Panc1 (cell line): ENCODE results near the gene MOB1B. TPM values are rescaled to one million over a fixed set of nuclear protein-coding genes. Genes with fewer than 3 reads are reported as not detected.
A peak's percentile ranks its signal among the peaks of the same experiment; 100 is the strongest.

Source experiments
- ATAC-seq: fragments of 200-7000 bp; cut with Tn5 transposase; 2 replicates; pipeline ENCODE4 v1.9.1; 2020; ENCODE audit warnings: mild to moderate bottlenecking, moderate library complexity
- BruUV-seq: library from RNA; stranded (reverse); fragments of 400-500 nt; replicated peaks from 2 replicates; lab custom pipeline; 2021; lab: Mats Ljungman, UMichigan
- CTCF ChIA-PET: fragments of 300-600 bp; sonication (Branson Sonifier 250); formaldehyde crosslinking; loops from one replicate; lab custom pipeline; 2022; ENCODE audit warnings: antibody characterized with exemption; lab: Charles Lee
- POLR2A ChIA-PET: fragments of 300-600 bp; sonication (Branson Sonifier 250); formaldehyde crosslinking; loops from one replicate; lab custom pipeline; 2022; ENCODE audit warnings: antibody characterized with exemption; lab: Charles Lee
- DNase-seq: peaks from one replicate; pipeline ENCODE4 v3.0.0-alpha.2; 2010; ENCODE audit warnings: low read depth, low spot score
- H3K27ac ChIP-seq: 2 replicates; pipeline ENCODE4 v1.5.1; 2011; ENCODE audit warnings: mild to moderate bottlenecking, low read length, inconsistent platforms
- H3K27me3 ChIP-seq: fragments of 200-500 bp; sonication (Bioruptor generic); 2 replicates; pipeline ENCODE4 v1.6.0; 2014; ENCODE audit warnings: low read length, inconsistent platforms; ENCODE audit not compliant: control insufficient read depth, insufficient read depth
- H3K36me3 ChIP-seq: fragments of 200-500 bp; sonication (Bioruptor generic); 2 replicates; pipeline ENCODE4 v1.5.1; 2014; ENCODE audit warnings: inconsistent platforms, mild to moderate bottlenecking, low read length, moderate library complexity; ENCODE audit not compliant: control insufficient read depth, insufficient read depth
- H3K4me1 ChIP-seq: 2 replicates; pipeline ENCODE4 v1.5.1; 2011; ENCODE audit warnings: inconsistent platforms, mild to moderate bottlenecking, low read length, moderate library complexity; ENCODE audit not compliant: control insufficient read depth, insufficient read depth
- H3K4me3 ChIP-seq, 2 experiments: 2 replicates each; pipeline ENCODE4 v1.5.1; 2011 to 2012; ENCODE audit warnings: low read depth in 2 of 2, low read length in 2 of 2, mild to moderate bottlenecking in 2 of 2, inconsistent platforms in 1 of 2, moderate library complexity in 1 of 2
- H3K9me3 ChIP-seq: fragments of 200-500 bp; sonication (Bioruptor generic); 2 replicates; pipeline ENCODE4 v1.5.1; 2014; ENCODE audit warnings: low read depth, mild to moderate bottlenecking, inconsistent platforms, low read length, moderate library complexity; ENCODE audit not compliant: control insufficient read depth, insufficient read depth
- POLR2AphosphoS5 ChIP-seq: IDR thresholded peaks from 2 replicates; pipeline ENCODE4 v1.6.1; 2012; ENCODE audit warnings: mild to moderate bottlenecking, low read depth, low read length, moderate library complexity
- SIN3A ChIP-seq: IDR thresholded peaks from 2 replicates; pipeline ENCODE4 v1.6.1; 2012; ENCODE audit warnings: low read depth, mild to moderate bottlenecking, low read length, moderate library complexity, borderline replicate concordance; ENCODE audit not compliant: insufficient read depth
- TCF7L2 ChIP-seq: IDR thresholded peaks from 2 replicates; pipeline ENCODE4 v1.6.1; 2011; ENCODE audit warnings: mild to moderate bottlenecking, low read depth, low read length, inconsistent platforms
- in situ Hi-C: cut with HindIII; loops from 2 replicates; pipeline ENCODE4 v1.10.0; 2016; ENCODE audit warnings: low sequenced_read_pairs, low pct_unique_long_range_greater_than_20kb
- intact Hi-C: fragments of 100-400 bp; cut with micrococcal nuclease; formaldehyde crosslinking; loops from one replicate; pipeline ENCODE4 v1.10.0; 2022; ENCODE audit not compliant: unreplicated experiment
- total RNA-seq: library from RNA; stranded (reverse); gene quantifications from one replicate; pipeline ENCODE4 v1.2.1, GENCODE V29; 2021; ENCODE audit not compliant: unreplicated experiment
- TF ChIP-seq, protein P1 (sequence below), 2 experiments: IDR thresholded peaks; 2 replicates each; pipeline ENCODE4 v1.6.1; 2011 to 2012; ENCODE audit warnings: low read depth in 2 of 2, control low read depth in 1 of 2, low read length in 1 of 2, mild to moderate bottlenecking in 1 of 2, moderate library complexity in 1 of 2; ENCODE audit not compliant: insufficient read depth in 1 of 2
- TF ChIP-seq, protein P2 (sequence below): fragments of 450-650 bp; IDR thresholded peaks from 2 replicates; pipeline ENCODE4 v1.5.1; 2017; ENCODE audit warnings: mild to moderate bottlenecking

Gene MOB1B
- total RNA-seq, 1 experiment from 2014 or later = 20.1 TPM

DNA sequence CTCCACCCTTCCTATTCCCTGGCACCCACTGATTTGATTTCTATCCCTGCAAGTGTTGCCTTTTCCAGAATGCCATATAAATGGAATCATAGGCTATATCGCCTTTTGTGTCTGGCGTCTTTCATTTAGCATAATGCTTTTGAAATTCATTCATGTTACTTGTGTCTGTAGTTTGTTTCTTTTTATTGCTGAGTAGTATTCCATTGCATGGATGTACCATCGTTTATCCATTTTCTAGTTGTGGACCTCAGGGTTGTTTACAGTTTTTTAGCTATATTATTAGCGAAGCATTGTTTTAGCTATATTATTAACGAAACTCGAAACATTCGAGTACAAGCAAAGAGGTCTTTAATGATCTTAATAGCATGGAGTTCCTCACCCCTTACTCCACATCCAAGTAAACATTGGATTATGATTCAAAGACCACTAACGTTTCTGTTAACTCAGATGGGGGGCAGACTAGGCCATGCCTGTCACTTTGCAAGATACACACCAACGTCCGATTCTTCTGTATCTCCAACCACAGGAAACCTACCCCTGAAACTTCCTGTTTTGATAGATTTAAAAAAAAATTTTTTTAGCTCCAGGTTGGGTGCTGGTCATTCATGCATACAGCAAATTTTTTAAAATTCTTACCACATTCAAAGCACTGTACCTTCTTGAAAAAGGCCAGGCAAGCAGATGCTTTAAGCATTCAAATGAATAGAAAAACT lies 92.4 kb downstream of the MOB1B start:
- TSS peak; percentile 70 for BruUV-seq
- ChIA-PET POLR2A (interaction anchor here (0.6 kb wide), 1 partner anchor 11 kb away, joined by 6 read pairs; no protein-coding TSS in a partner anchor), CTCF (no interaction called here)
- Histone ChIP-seq H3K4me3 (peak overlapping the region; percentile 87 to 88), H3K9me3 (no peaks in the 10 kb centered on the region), H3K4me1 (no peaks in the 10 kb centered on the region), H3K27me3 (no peaks in the 10 kb centered on the region), H3K36me3 (peaks cover 2% of the 10 kb centered on the region), H3K27ac (peak overlapping the region; percentile 87)
- ATAC-seq (no peak), DNase-seq (no peak)
- intact Hi-C loops (no loop called here), in situ Hi-C loops (no loop called here)
- TF ChIP-seq, protein P1, sequence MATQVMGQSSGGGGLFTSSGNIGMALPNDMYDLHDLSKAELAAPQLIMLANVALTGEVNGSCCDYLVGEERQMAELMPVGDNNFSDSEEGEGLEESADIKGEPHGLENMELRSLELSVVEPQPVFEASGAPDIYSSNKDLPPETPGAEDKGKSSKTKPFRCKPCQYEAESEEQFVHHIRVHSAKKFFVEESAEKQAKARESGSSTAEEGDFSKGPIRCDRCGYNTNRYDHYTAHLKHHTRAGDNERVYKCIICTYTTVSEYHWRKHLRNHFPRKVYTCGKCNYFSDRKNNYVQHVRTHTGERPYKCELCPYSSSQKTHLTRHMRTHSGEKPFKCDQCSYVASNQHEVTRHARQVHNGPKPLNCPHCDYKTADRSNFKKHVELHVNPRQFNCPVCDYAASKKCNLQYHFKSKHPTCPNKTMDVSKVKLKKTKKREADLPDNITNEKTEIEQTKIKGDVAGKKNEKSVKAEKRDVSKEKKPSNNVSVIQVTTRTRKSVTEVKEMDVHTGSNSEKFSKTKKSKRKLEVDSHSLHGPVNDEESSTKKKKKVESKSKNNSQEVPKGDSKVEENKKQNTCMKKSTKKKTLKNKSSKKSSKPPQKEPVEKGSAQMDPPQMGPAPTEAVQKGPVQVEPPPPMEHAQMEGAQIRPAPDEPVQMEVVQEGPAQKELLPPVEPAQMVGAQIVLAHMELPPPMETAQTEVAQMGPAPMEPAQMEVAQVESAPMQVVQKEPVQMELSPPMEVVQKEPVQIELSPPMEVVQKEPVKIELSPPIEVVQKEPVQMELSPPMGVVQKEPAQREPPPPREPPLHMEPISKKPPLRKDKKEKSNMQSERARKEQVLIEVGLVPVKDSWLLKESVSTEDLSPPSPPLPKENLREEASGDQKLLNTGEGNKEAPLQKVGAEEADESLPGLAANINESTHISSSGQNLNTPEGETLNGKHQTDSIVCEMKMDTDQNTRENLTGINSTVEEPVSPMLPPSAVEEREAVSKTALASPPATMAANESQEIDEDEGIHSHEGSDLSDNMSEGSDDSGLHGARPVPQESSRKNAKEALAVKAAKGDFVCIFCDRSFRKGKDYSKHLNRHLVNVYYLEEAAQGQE (IDR thresholded peaks at IDR 0.05; ENCODE audit: insufficient read depth in 1 of 2, low read depth in 2 of 2, low read length in 1 of 2) = no peak
- no peak for TF ChIP-seq POLR2AphosphoS5
- TF ChIP-seq SIN3A = no peak
- TF ChIP-seq, protein P2, sequence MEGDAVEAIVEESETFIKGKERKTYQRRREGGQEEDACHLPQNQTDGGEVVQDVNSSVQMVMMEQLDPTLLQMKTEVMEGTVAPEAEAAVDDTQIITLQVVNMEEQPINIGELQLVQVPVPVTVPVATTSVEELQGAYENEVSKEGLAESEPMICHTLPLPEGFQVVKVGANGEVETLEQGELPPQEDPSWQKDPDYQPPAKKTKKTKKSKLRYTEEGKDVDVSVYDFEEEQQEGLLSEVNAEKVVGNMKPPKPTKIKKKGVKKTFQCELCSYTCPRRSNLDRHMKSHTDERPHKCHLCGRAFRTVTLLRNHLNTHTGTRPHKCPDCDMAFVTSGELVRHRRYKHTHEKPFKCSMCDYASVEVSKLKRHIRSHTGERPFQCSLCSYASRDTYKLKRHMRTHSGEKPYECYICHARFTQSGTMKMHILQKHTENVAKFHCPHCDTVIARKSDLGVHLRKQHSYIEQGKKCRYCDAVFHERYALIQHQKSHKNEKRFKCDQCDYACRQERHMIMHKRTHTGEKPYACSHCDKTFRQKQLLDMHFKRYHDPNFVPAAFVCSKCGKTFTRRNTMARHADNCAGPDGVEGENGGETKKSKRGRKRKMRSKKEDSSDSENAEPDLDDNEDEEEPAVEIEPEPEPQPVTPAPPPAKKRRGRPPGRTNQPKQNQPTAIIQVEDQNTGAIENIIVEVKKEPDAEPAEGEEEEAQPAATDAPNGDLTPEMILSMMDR = no peak
- TF ChIP-seq TCF7L2 = no peak

DNA sequence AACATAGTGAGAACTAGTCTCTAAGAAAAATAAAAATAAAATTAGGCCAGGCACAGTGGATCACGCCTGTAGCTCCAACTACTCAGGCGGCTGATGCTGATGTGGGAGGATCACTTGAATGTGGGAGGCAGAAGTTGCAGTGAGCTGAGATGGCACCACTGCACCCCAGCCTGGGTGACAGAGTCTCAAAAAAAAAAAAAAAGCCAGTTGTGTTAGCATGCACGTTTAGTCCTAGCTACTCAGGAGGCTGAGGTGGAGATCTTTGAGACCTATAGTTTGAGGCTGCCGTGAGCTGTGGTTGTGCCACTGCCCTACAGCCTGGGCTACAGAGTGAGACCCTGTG lies 93.8 kb downstream of the MOB1B start:
- no TSS peak for BruUV-seq

More for the DNA sequence above, 93.8 kb downstream of the MOB1B start:
- ChIA-PET CTCF (no interaction called here), POLR2A (no interaction called here)
- ATAC-seq = no peak
- Histone ChIP-seq H3K27ac (no peak overlapping the region), H3K9me3 (no peaks in the 10 kb centered on the region), H3K36me3 (peaks cover 2% of the 10 kb centered on the region), H3K4me3 (no peak overlapping the region), H3K27me3 (no peaks in the 10 kb centered on the region), H3K4me1 (no peaks in the 10 kb centered on the region)
- DNase-seq = no peak
- in situ Hi-C loops (no loop called here), intact Hi-C loops (no loop called here)
- TF ChIP-seq, protein P1 (IDR thresholded peaks at IDR 0.05; ENCODE audit: insufficient read depth in 1 of 2, low read depth in 2 of 2, low read length in 1 of 2) = no peak
- TF ChIP-seq SIN3A (no peak), POLR2AphosphoS5 (no peak)
